ENCODE data around the gene INKA2. TPM values are rescaled to one million over a fixed set of nuclear protein-coding genes. Genes with fewer than 3 reads are reported as not detected.

INKA2 gene
- polyA plus RNA-seq, 1 of the 3 experiments (the other 2 are of a cell fraction) = 1.1 TPM

- TF ChIP-seq EZH2phosphoT487 (IDR thresholded peaks at IDR 0.05; ENCODE audit: borderline replicate concordance, low read depth) = no peak
Observed at GRCh38 chr1:111738133-111738435, 1.1 kb downstream of the INKA2 start (continued).

DNA sequence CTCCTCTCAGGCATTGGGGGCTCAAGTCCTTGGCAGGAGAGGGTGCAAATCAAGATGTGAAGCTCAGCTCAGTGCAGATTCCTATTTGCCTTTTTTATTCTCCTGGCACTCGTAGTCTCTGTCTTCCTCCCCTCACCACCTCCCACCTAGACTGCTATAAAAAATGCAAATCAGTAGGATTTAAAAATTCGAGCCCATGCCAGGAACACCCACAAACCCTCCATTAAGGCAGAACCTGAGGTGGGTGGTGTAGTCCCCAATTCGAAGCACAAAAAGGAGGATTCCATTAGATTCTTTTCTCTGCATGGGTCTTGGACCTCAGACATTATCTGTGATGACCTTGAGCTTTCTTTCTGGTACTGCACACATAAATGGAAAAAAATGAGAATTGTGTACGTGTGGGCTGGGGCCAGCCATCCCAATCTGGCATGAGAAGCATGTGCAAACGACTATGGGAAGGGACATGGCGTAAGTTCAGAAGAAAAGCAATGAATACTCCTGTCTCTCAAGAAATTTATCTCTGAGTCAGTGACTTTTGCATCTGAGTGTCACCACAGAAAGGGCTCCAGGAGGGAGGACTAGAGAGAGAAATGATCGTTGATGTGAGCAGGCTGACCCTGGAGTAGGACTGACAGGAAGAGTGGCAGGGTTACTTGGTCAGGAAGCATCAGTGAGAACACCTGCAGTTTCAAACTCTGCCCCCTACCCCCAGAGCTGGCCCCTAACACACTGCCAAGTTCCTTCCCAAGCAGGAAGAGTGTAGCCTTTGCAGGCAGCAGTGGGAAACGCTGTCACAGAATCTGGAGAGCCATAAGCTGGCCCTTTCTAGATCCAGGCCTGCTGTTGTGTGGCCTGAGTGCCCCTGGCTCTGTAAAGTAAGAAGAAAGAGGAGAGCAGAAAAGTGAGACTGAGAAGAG, 1.7 kb downstream of the INKA2 start:
- H3K27me3 ChIP-seq (ENCODE audit: insufficient read depth) = no peaks in the 10 kb centered on the region
- H4K20me1 ChIP-seq (ENCODE audit: insufficient read depth) = no peaks in the 10 kb centered on the region
- no peak for DNase-seq
- WGBS (ENCODE audit: low lambda C conversion rate) = 70% methylated on average over 7 of the region's 8 CpGs
- no peak overlapping the region for H3K9ac ChIP-seq
- H2AFZ ChIP-seq (ENCODE audit: low read depth) = no peak overlapping the region
- no peak overlapping the region; a peak in 1 of 4 replicates for H3K27ac ChIP-seq (ENCODE audit: low read depth in 2 of 2, low read length in 1 of 2)
- POLR2A ChIA-PET = interaction anchor here (0.8 kb wide), 1 partner anchor 229 kb away, joined by 3 read pairs; no protein-coding TSS in a partner anchor
- peak overlapping the region; percentile 66 to 85; a peak in 3 of 4 replicates for H3K4me3 ChIP-seq (ENCODE audit: low read depth in 2 of 2, low read length in 1 of 2)
- H3K36me3 ChIP-seq (replicated peaks in 1 of 2; ENCODE audit: control insufficient read depth in 1 of 2, insufficient read depth in 2 of 2, low read length in 1 of 2) = no peaks in the 10 kb centered on the region
- no peaks in the 10 kb centered on the region for H3K9me3 ChIP-seq
- H3K9me2 ChIP-seq = no peaks in the 10 kb centered on the region
- CTCF ChIA-PET = interaction anchor here (0.7 to 2.7 kb wide), 8 partner anchors 10 to 632 kb away, joined by 3 to 10 read pairs (median 6); no protein-coding TSS in a partner anchor
- H3K4me2 ChIP-seq = peak overlapping the region; percentile 92; the same call in 1 of the 2 replicates
- TF ChIP-seq GATA2 (CRISPR knock-in tag; IDR thresholded peaks at IDR 0.05) = no peak
- no peak for TF ChIP-seq RAD21 (IDR thresholded peaks at IDR 0.05; ENCODE audit: low read length)
- TF ChIP-seq POLR2AphosphoS5 (IDR thresholded peaks at IDR 0.05; ENCODE audit: low read depth, low read length) = no peak
- no peak for TF ChIP-seq NFIC (IDR thresholded peaks at IDR 0.05; ENCODE audit: borderline replicate concordance)
- TF ChIP-seq, protein P1, sequence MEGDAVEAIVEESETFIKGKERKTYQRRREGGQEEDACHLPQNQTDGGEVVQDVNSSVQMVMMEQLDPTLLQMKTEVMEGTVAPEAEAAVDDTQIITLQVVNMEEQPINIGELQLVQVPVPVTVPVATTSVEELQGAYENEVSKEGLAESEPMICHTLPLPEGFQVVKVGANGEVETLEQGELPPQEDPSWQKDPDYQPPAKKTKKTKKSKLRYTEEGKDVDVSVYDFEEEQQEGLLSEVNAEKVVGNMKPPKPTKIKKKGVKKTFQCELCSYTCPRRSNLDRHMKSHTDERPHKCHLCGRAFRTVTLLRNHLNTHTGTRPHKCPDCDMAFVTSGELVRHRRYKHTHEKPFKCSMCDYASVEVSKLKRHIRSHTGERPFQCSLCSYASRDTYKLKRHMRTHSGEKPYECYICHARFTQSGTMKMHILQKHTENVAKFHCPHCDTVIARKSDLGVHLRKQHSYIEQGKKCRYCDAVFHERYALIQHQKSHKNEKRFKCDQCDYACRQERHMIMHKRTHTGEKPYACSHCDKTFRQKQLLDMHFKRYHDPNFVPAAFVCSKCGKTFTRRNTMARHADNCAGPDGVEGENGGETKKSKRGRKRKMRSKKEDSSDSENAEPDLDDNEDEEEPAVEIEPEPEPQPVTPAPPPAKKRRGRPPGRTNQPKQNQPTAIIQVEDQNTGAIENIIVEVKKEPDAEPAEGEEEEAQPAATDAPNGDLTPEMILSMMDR (IDR thresholded peaks at IDR 0.05) = no peak
- no peak for TF ChIP-seq TAF1 (IDR thresholded peaks at IDR 0.05; ENCODE audit: borderline replicate concordance, low read depth, low read length)
- TF ChIP-seq EP300 (IDR thresholded peaks at IDR 0.05; ENCODE audit: borderline replicate concordance in 1 of 2, low read depth in 1 of 2, low read length in 1 of 2) = no peak
- TF ChIP-seq NRF1 (IDR thresholded peaks at IDR 0.05; ENCODE audit: low read depth, low read length) = no peak
- no peak for TF ChIP-seq CHD2 (IDR thresholded peaks at IDR 0.05; ENCODE audit: low read length, partially characterized antibody)
- no peak for TF ChIP-seq YY1 (IDR thresholded peaks at IDR 0.05; ENCODE audit: low read depth)
- no peak for TF ChIP-seq MXI1 (IDR thresholded peaks at IDR 0.05; ENCODE audit: low read depth, low read length)
- no peak for TF ChIP-seq ELF1 (IDR thresholded peaks at IDR 0.05)
- TF ChIP-seq, protein P2, sequence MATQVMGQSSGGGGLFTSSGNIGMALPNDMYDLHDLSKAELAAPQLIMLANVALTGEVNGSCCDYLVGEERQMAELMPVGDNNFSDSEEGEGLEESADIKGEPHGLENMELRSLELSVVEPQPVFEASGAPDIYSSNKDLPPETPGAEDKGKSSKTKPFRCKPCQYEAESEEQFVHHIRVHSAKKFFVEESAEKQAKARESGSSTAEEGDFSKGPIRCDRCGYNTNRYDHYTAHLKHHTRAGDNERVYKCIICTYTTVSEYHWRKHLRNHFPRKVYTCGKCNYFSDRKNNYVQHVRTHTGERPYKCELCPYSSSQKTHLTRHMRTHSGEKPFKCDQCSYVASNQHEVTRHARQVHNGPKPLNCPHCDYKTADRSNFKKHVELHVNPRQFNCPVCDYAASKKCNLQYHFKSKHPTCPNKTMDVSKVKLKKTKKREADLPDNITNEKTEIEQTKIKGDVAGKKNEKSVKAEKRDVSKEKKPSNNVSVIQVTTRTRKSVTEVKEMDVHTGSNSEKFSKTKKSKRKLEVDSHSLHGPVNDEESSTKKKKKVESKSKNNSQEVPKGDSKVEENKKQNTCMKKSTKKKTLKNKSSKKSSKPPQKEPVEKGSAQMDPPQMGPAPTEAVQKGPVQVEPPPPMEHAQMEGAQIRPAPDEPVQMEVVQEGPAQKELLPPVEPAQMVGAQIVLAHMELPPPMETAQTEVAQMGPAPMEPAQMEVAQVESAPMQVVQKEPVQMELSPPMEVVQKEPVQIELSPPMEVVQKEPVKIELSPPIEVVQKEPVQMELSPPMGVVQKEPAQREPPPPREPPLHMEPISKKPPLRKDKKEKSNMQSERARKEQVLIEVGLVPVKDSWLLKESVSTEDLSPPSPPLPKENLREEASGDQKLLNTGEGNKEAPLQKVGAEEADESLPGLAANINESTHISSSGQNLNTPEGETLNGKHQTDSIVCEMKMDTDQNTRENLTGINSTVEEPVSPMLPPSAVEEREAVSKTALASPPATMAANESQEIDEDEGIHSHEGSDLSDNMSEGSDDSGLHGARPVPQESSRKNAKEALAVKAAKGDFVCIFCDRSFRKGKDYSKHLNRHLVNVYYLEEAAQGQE (IDR thresholded peaks at IDR 0.05; ENCODE audit: low read depth, low read length) = no peak
- H3F3A ChIP-seq (replicated peaks; ENCODE audit: insufficient read depth) = peaks cover 6% of the 10 kb centered on the region
- no peaks in the 10 kb centered on the region for H3K79me2 ChIP-seq (ENCODE audit: insufficient read depth)
- peaks cover 8 to 15% of the 10 kb centered on the region in 2 experiments; a peak in 3 of 4 replicates for H3K4me1 ChIP-seq (ENCODE audit: control insufficient read depth in 1 of 2, insufficient read depth in 2 of 2, low read depth in 1 of 2, low read length in 1 of 2)
